Astrocyte (in vitro differentiated cells and primary cell): ENCODE results near the gene GMPR2.

Experiments
- CTCF ChIP-seq: IDR thresholded peaks from 2 replicates; pipeline ENCODE4 v1.5.1; 2011; ENCODE audit warnings: low read depth, mild to moderate bottlenecking, inconsistent platforms, low read length, moderate library complexity; ENCODE audit not compliant: insufficient read depth
- EZH2 ChIP-seq: IDR thresholded peaks from 2 replicates; pipeline ENCODE4 v1.6.1; 2012; ENCODE audit warnings: mild to moderate bottlenecking, low read length, inconsistent platforms; ENCODE audit not compliant: insufficient read depth

GRCh38 chr14:24277071-24277470 is 44.3 kb downstream of the GMPR2 start:
- TF ChIP-seq CTCF (no peak), EZH2 (no peak)
